HepG2 (cell line): Measurements from ENCODE around the gene MYH10. TPM values are rescaled to one million over a fixed set of nuclear protein-coding genes. Genes with fewer than 3 reads are reported as not detected.

ENCODE experiments used
- ARID3A ChIP-seq: IDR thresholded peaks from 2 replicates; pipeline ENCODE4 v1.6.1; 2012; ENCODE audit warnings: low read depth, low read length, improper control_type of control experiment
- ATF7-NPFF ChIP-seq: sonication (generic); formaldehyde crosslinking; IDR thresholded peaks from 2 replicates; pipeline ENCODE4 v1.8.1; 2023; ENCODE audit warnings: mild to moderate bottlenecking, low read depth, missing genetic modification reagents, moderate library complexity
- FOXA1 ChIP-seq, 2 experiments: fragments of 450-650 bp in 1 of 2; sonication (generic) in 1 of 2; formaldehyde crosslinking in 1 of 2; IDR thresholded peaks; 2 replicates each; pipeline versions ENCODE4 v1.4.0 to v1.6.1; 2016 to 2020; ENCODE audit warnings: missing genetic modification reagents in 1 of 2
- FOXJ3 ChIP-seq: sonication (generic); formaldehyde crosslinking; IDR thresholded peaks from 2 replicates; pipeline ENCODE4 v1.4.0; 2020; ENCODE audit warnings: missing genetic modification reagents, mild to moderate bottlenecking, borderline replicate concordance
- FOXP4 ChIP-seq: sonication (generic); formaldehyde crosslinking; IDR thresholded peaks from 2 replicates; pipeline ENCODE4 v1.4.0; 2020; ENCODE audit warnings: missing genetic modification reagents
- GABPA ChIP-seq, 2 experiments: IDR thresholded peaks; 2 replicates each; pipeline ENCODE4 v1.6.1; 2011 to 2016; ENCODE audit warnings: low read depth in 2 of 2, low read length in 1 of 2, missing biosample characterization in 1 of 2, missing genetic modification characterization in 1 of 2
- GABPB1 ChIP-seq: IDR thresholded peaks from 2 replicates; pipeline ENCODE4 v1.6.1; 2016; ENCODE audit warnings: mild to moderate bottlenecking, missing genetic modification reagents, moderate library complexity, missing compliant biosample characterization
- HIC2 ChIP-seq: sonication (generic); formaldehyde crosslinking; IDR thresholded peaks from 2 replicates; pipeline ENCODE4 v1.9.0; 2022; ENCODE audit warnings: low read depth, missing genetic modification reagents
- IKZF4 ChIP-seq: sonication (generic); formaldehyde crosslinking; IDR thresholded peaks from 2 replicates; pipeline ENCODE4 v1.5.1; 2020; ENCODE audit warnings: borderline replicate concordance, mild to moderate bottlenecking, low read depth, missing genetic modification reagents; ENCODE audit errors: not compliant biosample characterization
- JUN ChIP-seq: sonication (generic); formaldehyde crosslinking; IDR thresholded peaks from 2 replicates; pipeline ENCODE4 v1.4.0; 2020; ENCODE audit warnings: mild to moderate bottlenecking, missing genetic modification reagents
- PAXIP1 ChIP-seq: sonication (generic); formaldehyde crosslinking; conservative IDR thresholded peaks from 2 replicates; pipeline ENCODE4 v1.4.0; 2020; ENCODE audit warnings: mild to moderate bottlenecking, missing genetic modification reagents, moderate library complexity
- PPARG ChIP-seq: conservative IDR thresholded peaks from 2 replicates; pipeline ENCODE4 v1.6.1; 2016; ENCODE audit warnings: missing biosample characterization, missing genetic modification reagents
- TCF7L2 ChIP-seq: IDR thresholded peaks from 2 replicates; pipeline ENCODE4 v1.6.1; 2011; ENCODE audit warnings: mild to moderate bottlenecking, low read depth, low read length, moderate library complexity
- TEF ChIP-seq: sonication (generic); formaldehyde crosslinking; IDR thresholded peaks from 2 replicates; pipeline ENCODE4 v1.5.0; 2020; ENCODE audit warnings: missing genetic modification reagents
- WIZ ChIP-seq: sonication (generic); formaldehyde crosslinking; IDR thresholded peaks from 2 replicates; pipeline ENCODE4 v1.5.1; 2020; ENCODE audit warnings: mild to moderate bottlenecking, missing genetic modification reagents
- ZNF207 ChIP-seq: fragments of 450-650 bp; IDR thresholded peaks from 2 replicates; pipeline ENCODE4 v1.6.1; 2016; ENCODE audit warnings: antibody characterized with exemption, borderline replicate concordance
- ZNF788 ChIP-seq: sonication (generic); formaldehyde crosslinking; IDR thresholded peaks from 2 replicates; pipeline ENCODE4 v1.5.0; 2020; ENCODE audit warnings: mild to moderate bottlenecking, missing genetic modification reagents, borderline replicate concordance
- ZNF816 ChIP-seq: sonication (generic); formaldehyde crosslinking; IDR thresholded peaks from 2 replicates; pipeline ENCODE4 v1.8.0; 2022; ENCODE audit warnings: missing genetic modification reagents, mild to moderate bottlenecking, borderline replicate concordance
- polyA plus RNA-seq, 8 experiments: library from polyadenylated mRNA; depleted of rRNA in 3 of 8; stranded (reverse) in 7 of 8; unstranded in 1 of 8; fragments of >200 nt; fragmentation: Illumina TruSeq in 4 of 8; extraction: Trizol in 4 of 8; gene quantifications; 2 replicates each; pipeline versions ENCODE4 v1.2.1 to v1.2.3, GENCODE V29; 2011 to 2016; ENCODE audit warnings: low read depth in 4 of 8, missing spikeins in 1 of 8, mixed read lengths in 1 of 8; ENCODE audit not compliant: insufficient read depth in 1 of 8
- total RNA-seq, 5 experiments: library from RNA; depleted of rRNA; stranded (reverse); fragments of >200 nt; fragmentation: Illumina TruSeq; extraction: Trizol; gene quantifications; 2 replicates each; pipeline ENCODE4 v1.2.3, GENCODE V29; 2016; ENCODE audit warnings: low read depth in 1 of 5

The MYH10 gene
- total and polyA plus RNA-seq, 2 of the 13 experiments (the other 11 are each of a cell fraction or from before 2014, with no cell fraction given) = 43.4 to 68.6 TPM

- TF ChIP-seq FOXJ3 (no peak), TEF (no peak), GABPB1 (CRISPR knock-in tag) (no peak), TCF7L2 (no peak), PAXIP1 (CRISPR knock-in tag) (peak; percentile 81), ARID3A (no peak), ATF7-NPFF (CRISPR knock-in tag) (no peak), HIC2 (CRISPR knock-in tag) (no peak), JUN (CRISPR knock-in tag) (no peak), PPARG (CRISPR knock-in tag) (0 out of 2 replicates have a peak, but pooled peaks have one; percentile 13), ZNF788 (no peak), WIZ (CRISPR knock-in tag) (no peak), IKZF4 (CRISPR knock-in tag) (no peak), FOXP4 (CRISPR knock-in tag) (0 out of 2 replicates have a peak, but pooled peaks have one; percentile 15), ZNF207 (no peak), GABPA (IDR thresholded peaks at IDR 0.05; ENCODE audit: low read depth, low read length) (no peak), GABPA (CRISPR knock-in tag; IDR thresholded peaks at IDR 0.05; ENCODE audit: low read depth) (0 out of 2 replicates have a peak, but pooled peaks have one; percentile 10), FOXA1 (IDR thresholded peaks at IDR 0.05) (no peak), FOXA1 (CRISPR knock-in tag; IDR thresholded peaks at IDR 0.05) (no peak), ZNF816 (CRISPR knock-in tag) (no peak)
Measured at GRCh38 chr17:8632061-8632460, 1.5 kb upstream of the MYH10 start (continued).
